GM19324 (cell line): ENCODE data around the gene ASB5.
"Not testable (repeated sequence)": the region's sequence is repeated elsewhere in the genome, so short reads cannot be mapped to it uniquely, and the experiment has no call there.

Source experiments
- ATAC-seq: cut with Tn5 transposase; IDR thresholded peaks from one replicate; pipeline ENCODE4 v1.9.1; 2021; ENCODE audit warnings: mild to moderate bottlenecking, moderate library complexity; ENCODE audit not compliant: unreplicated experiment, low FRiP score

ASB5 gene

DNA sequence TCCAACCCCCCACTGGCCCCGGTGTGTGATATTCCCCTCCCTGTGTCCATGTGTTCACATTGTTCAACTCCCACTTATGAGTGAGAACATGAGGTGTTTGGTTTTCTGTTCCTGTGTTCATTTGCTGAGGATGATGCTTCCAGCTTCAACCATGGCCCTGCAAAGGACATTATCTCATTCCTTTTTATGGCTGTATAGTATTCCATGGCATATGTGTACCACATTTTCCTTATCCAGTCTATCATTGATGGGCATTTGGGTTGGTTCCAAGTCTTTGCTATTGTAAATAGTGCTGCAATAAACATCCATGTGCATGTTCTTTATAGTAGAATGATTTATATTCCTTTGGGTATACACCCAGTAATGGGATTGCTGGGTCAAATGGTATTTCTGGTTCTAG lies 10.5 kb upstream of the ASB5 start:
- not testable (repeated sequence) for ATAC-seq

DNA sequence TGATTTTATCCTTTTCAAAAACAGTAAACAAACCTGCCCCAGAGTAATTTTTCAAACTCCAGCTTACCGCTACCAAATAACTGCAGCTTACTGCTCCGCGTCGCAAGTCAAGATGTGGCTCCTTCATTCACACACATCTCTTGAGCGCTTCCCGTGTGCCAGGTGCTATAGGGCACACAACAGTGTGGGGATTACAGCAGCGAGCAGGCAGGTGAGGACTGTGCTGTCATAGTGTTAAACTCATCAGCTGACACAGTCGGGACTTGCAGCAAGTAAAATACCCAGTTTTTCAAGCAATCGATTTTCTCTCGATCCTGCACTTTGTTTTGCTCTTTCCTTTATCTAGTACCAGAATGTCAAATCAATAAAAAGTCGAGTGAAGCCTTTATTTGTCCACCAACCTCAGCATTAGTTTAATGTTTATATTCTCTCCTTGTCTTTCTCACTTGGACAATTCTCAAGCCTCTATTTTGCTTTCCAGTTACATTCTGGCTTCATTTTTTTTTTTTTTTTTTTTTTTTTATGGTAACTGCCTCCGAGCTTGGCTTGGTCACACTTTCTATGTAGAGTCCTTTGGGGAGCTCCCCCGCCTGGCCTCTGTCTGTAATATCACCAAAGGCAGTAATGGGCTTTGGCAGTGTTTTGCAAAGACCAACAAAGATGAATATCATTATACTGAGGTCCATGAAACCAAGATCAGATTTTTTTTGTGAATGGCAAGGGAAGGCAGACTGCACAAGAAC lies 8.3 kb upstream of the ASB5 start:
- ATAC-seq: peak; percentile 95

DNA sequence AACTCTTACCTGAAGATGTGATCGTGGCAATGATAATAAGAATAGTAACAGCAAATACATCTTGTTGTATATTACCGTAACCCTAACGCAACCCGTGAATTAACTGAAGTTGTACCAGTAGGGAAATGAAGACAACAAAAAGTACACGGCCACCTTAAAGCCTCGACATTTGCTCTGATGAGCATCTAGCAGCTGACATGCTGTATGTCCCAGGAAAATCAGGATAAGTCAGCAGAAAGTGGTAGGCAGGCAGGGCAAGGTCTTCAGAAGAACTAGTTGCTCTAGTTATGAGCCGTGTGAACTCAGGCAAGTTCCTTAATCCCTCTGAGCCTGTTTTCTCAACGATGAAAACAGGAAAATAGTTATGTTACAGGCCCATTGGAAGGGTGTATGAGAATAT lies 7.7 kb upstream of the ASB5 start:
- no peak for ATAC-seq

DNA sequence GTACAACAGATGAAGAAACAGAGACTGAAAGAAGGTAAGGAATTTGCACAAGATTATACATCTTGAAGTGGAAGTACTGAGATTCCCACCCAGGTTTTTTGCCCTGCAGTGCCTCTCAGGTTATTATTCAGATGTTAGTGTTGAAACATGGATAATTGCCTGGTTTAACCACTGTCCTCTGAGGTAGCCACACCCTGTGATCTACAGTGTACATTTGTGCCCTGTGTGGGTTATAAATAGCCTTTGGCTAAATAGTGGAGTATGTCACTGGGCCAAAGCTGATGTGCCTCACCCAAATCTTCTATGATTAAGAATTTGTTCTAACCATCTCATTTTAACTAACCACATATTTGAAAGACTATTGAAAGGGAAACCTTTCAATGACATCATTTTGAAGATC lies 5.4 kb upstream of the ASB5 start:
- no peak for ATAC-seq

DNA sequence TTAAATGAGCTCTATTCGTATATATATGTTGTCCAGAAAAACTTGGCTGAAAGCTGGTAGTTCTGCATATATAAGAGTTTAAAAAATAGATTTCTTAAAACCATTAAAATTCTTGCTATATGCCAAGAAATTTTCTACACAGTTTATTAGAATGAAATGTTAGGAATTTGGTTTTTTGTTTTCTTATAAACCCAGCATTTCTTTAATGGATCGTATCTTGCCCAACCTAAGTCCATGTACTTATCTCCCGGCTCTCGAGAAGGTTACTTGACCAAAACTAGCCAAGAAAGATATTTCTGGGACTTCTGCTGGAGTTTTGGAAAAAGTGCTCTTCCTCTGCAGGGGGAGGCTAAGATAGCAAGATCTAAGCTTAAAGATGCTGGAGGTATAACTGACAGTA lies 4.7 kb upstream of the ASB5 start:
- ATAC-seq: no peak

DNA sequence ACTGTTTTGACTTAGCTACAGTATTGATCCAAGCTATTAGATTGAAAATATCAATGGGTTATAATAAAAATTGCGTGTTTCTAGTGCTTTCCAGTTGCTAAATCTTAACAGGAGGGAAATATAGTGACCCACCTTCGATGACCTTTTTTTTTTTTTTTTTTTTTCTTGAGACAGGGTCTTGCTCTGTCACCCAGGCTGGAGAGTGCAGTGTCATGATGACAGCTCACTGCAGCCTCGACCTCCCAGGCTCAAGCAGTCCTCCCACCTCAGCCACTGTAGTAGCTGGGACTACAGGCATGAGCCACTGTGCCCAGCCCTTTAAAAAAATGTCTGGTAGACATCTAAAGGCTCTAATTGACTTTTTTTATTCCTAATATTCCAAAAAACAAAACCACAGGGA lies 3.8 kb upstream of the ASB5 start:
- no peak for ATAC-seq

DNA sequence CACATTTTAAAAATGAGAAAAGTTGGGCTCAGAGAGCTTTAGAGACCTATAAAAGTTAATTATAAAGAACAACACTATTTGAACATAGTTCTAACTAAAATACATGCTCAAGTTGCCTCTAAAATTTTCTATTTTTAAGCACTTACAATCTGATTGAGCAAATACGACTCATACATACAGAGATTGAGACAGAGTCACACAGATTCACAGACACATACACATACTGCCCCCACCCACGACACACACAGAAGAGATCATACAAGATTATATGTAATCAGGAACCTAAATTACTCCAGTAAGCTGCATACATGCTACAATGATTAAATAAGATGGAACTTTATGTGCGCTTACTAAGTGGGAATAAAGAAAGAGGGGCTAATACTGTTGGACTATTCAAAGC lies 2.7 kb upstream of the ASB5 start:
- ATAC-seq: no peak

DNA sequence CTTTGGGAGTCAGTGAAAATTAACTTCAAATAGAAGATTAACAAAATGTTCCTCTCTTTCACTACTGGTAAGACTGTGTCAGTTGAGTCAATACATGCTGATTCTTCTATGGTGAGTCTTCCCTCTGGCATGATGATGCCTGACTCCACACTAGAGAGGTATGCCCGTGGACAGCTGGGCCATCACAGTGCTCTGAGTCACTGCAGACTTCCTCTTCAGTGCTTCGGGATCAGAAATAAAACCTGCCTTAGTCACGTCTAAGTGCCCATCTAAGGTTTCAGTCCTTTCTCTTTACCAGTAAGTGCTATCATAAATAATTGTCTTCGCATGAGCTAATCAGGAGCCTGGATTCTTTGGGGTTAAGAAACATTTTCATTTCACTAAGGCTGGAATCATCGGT lies 1.6 kb upstream of the ASB5 start:
- no peak for ATAC-seq

DNA sequence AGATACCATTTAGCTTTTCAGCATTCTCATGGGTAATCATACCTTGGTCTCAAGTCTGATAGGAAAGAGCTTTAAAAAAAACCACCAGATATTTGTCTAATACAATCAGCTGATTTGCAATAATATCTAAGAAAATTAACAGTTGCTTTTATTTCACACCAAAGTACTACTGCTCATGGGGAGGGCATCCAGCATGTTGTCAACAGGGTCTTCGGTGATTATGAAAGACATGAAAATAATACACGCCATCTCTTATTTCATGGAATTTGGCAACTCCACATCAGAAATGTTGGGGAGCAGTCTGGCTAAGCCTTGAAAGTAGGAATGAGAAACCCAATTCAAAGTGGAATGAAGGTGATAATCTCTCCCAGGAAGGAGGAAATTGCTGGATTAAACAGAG lies 3.0 kb downstream of the ASB5 start:
- no peak for ATAC-seq

DNA sequence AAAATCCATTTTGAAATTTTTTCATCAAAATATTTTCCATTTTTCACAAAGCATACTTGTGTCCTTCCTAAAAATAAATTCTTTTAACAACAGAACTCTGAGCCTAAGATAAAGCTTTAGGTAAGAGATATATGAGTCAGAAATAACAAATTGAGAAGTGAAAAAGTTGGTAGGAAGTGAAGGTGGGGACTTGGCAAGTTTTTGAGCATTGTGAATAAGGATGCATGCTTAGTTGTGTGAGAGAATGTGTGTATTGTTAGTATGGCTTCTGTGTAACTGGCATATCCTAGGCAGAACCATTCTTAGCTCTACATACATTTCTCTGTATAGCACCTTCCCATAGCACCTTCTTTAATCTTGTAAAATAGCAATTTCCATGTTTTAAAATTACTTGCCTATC lies 6.8 kb downstream of the ASB5 start:
- no peak for ATAC-seq

DNA sequence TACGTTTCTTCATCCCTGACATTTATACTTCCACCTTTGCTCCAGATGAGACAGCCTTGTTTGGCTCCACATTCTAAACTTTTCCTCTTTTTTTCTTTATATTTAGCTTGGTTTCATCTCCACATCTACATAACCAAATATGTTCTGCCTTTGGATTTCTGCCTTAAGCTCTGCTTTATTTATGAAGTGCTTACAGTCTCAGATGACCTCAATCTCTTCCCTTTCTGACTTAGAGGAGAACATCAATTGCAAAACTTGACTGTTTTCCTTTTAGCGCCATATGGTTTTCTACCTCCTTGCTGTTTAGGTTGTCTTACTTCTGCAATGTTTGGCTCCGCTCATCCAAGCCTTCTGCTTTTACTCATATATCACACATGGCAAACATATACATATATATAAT lies 7.5 kb downstream of the ASB5 start:
- ATAC-seq: no peak

DNA sequence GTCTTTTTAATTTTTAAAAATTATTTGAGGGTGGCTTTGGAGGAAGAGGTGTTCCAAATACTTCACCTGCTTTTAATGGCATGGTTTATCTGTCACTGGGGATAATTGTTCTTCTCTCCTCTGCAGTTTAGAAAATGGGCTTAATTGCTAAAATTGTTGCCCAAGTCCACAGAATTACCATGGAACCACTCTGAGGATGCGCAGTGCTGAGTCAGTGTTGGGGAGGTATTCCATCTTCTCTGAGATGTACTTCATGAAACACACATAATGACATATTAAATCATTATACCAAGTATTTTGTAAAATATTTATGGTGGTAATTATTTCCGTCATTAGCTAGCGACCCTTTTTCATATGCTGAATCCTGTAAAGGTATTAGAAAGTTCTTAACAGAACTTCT lies 8.0 kb downstream of the ASB5 start:
- ATAC-seq: no peak

DNA sequence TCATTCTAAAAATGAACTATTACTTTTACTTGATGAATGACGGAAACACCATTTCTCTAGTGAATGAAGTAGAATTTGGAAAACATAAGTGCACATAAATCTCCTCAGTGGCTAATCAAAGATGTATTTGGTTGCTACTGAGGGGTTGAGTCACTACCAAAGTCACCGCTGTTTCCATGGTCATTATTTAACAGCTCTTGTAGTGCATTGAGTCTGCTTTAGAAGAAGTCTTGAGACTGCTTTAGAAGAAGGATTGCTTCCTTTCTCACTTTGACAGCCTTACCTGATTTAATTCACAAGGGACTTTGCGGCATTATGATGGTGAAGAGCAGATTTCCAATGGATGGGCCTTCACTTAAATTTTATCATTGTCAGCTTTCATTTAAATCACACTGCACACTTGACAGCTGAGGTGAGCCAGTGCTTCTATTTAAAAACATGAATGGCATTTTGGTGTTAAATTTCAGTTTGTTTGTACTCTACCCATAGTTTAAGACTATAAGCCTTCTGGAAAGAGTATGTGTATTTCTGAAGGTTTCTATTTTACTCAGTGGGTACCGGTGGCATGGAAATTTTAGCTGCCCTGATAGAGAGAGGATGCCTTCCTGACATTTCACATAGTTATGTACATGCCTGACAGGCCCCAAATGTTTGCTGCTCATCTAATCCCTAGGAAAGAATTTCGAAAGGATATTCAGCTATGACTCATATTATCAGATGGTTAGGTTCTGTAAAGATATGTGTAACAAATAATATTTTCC lies 9.5 kb downstream of the ASB5 start:
- no peak for ATAC-seq

DNA sequence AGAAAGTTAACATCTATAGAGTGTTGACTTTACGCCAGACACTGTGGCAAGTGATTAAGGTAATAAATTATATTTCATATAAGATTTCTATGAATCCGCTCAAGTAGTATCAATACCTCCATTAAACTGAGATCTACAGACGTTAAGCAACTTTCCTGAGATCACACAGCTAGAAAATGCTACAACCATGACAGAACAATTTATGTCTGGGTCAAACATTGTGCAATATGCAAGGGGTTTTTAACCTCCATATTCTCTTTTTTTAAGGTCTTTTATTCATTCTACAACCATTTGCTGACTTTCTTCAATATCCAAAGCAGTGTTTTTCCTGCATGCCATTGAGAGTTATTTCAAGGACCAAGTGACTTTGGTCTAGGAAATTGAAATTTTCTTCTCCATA lies 10.9 kb downstream of the ASB5 start:
- ATAC-seq: no peak

DNA sequence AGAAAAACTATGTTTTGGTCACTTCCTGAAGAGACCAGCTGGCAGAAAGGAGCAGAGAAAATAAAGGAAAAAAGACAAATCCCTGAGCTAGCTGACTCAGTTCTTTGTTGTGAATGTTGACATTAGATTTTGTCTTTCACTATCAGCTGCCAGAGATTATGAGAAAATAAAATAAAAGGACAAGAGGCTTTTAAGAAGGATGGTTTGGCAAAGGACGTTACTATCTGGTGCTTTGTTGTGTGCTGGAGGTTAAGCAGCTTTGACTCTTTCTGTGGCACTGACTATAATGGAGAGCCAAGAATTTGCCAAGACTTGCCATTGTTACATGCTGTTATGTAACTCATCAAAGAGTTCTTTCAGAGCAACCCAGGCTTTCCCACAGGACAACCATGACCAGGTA lies 12.1 kb downstream of the ASB5 start:
- ATAC-seq: no peak

DNA sequence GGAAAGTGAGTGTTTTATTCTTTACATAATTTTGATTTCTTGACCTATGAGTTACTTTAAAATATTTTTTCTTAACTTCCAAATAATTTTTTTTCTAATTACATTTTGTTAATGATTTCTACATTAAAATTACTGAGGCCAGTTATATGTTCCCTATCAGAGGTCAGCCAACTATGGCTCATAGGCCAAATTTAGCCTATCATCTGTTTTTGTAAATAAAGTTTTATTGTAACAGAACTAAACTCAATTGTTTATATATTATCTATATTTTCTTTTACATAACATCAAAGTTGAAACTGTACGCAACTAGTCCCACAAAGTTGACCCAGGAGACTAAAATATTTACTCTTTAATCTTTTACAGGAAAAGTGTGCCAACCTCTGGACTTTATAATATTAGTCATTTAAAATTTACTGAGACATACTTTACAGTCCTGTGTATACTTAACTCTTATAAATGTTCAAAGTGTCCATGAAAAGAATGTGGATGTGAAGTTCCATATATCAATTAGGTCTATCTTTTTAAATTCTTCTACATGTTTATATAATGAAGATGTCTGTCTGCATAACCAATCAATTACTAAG lies 26.2 kb downstream of the ASB5 start:
- ATAC-seq: no peak

DNA sequence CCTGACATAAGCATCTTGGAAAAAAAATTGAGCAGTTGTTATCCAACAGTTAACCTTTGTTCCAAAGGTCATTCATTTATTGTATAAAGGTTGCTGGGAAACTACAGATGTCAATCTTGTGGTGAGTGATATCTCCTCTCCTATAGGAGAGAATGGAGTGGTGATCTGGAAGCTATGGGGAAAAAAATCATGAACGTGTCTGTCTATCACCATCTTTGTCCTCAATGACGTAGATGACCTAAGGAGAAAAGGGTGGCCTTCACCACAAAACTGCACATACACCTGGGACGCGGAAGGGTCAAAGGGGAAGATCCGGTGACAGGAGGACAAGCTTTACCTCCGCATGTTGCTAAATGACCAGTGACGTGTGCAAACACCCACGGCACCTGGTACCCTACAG lies 27.3 kb downstream of the ASB5 start:
- no peak for ATAC-seq

DNA sequence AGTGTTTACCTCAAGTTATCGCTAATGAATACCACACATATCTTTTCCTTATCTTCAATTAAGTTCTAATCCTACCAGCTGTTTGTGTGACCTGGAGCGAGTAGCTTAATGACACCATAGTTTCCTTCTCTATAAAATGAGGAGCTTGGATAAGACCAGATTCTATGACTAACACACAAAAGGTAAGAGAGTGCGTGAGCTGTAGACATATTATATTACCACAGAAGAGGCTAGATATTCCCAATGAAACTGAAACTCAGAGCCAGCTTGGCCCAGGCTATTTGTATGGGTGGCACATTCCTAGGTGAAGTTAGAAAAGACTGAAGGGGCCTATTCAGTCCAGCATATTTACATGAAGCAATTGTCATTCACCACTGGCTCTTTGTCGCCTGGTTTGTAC lies 30.2 kb downstream of the ASB5 start:
- no peak for ATAC-seq

DNA sequence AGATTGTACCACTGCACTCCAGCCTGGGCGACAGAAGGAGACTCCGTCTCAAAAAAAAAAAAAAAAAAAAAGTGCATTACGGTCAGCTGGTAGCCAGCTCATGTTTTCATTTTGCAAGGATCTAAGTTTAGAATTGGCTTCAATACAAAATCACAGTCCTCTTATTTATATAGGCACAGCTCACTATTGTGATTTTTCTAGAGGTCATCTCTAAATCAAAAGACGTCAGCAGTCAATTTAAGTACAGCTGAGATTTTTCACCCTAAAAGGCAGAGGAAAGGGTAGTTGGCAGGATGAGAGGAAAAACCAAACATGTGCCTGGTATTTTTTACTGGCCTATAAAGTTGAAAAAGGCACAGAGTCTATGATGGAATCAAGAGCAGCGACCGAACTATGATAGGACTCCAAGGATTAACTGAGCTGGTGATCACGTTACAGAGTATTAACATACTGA lies 30.8 kb downstream of the ASB5 start:
- no peak for ATAC-seq

DNA sequence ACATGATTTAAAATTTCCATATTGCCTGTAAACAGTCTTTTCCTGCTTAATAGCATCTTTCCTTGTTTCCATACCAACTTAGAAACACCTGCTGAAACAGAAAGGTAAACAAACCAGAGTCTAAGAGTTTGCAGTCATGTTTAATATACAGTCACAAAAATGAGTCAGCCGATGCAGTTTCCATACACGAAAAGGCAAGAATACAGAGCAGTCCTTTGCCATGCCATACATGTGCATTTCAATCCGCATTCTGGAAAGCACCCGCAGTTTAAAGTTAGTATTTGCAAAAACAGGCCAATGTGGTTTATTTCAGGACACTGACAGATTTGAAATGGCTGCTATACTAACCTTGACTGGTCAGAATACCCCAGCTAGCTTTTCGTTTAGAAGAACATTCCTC lies 32.1 kb downstream of the ASB5 start:
- no peak for ATAC-seq

DNA sequence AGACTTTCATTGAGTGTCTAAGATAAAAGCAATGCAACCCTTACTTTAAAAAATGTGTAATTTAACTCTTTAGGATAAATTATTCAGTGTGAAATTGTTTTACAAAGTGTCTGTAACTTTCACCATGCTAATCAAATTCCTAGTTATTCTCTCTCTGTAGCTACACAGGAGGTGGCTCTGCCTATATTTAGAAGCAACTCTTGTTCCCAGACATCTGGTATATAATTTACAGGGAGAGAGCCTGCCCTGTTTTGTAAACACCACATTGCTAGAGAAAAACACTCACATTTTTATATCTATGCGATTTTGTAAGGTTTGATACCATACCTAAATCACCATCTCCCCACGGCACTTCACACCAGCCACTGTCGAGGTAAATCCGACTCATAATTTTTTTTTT lies 38.2 kb downstream of the ASB5 start:
- no peak for ATAC-seq

DNA sequence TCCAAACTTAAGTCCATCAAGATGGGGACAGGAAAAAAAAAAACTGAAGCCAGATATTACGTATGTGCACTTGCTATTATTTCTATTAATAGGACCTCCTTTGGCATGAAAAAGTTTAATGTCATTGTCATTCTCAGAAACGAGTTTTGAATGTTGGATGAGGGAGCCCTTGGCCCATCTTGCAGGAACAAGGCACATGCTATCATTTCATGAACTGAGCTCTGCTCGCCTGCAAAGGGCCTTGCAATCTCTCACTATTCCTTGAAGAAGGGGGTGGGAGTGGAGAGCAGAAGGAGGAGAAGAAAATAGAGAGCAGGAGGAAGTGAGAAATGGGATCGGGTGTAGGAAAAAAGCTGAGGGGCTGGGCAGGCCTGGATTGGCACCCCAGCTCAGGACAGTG lies 39.4 kb downstream of the ASB5 start:
- no peak for ATAC-seq
